ENCODE results near the gene PRG3. TPM values are rescaled to one million over a fixed set of nuclear protein-coding genes. Genes with fewer than 3 reads are reported as not detected.

The PRG3 gene
- total and polyA plus RNA-seq, 9 of the 15 experiments (the other 6 are each of a cell fraction or from before 2014, with no cell fraction given), result 0.18 to 0.55 (median 0.38) TPM; not detected in 6

- in situ Hi-C loops (cut with MboI), result no loop called here
- intact Hi-C loops (cut with micrococcal nuclease), result no loop called here
- BruUV-seq (replicated peaks), result no TSS peak
- Histone ChIP-seq H3K27ac (ENCODE audit: extremely low read depth, low read depth, low read length) (no peak overlapping the region), H3K9me3 (replicated peaks; ENCODE audit: control insufficient read depth, insufficient read depth, low read depth, low read length) (no peaks in the 10 kb centered on the region), H3K4me2 (ENCODE audit: insufficient read depth, low read length) (no peak overlapping the region), H3K36me3 (ENCODE audit: control insufficient read depth, insufficient read depth, low read length) (no peaks in the 10 kb centered on the region), H3K79me2 (ENCODE audit: control insufficient read depth, insufficient read depth, low read length) (no peaks in the 10 kb centered on the region), H3K9ac (ENCODE audit: insufficient read depth in 1 of 2, low read depth in 2 of 2, low read length in 2 of 2) (no peak overlapping the region), H4K20me1 (replicated peaks; ENCODE audit: control insufficient read depth, insufficient read depth, low read length) (no peaks in the 10 kb centered on the region), H2AFZ (ENCODE audit: low read depth, low read length) (no peak overlapping the region), H3K27me3 (ENCODE audit: control insufficient read depth in 2 of 2, insufficient read depth in 2 of 2, low read length in 2 of 2) (no peaks in the 10 kb centered on the region), H3K4me3 (no peak overlapping the region), H3K4me1 (replicated peaks in 1 of 2; ENCODE audit: control insufficient read depth in 2 of 2, insufficient read depth in 2 of 2, low read length in 2 of 2) (peaks cover 39 to 65% of the 10 kb centered on the region in 2 experiments), H3K9me1 (ENCODE audit: control insufficient read depth, insufficient read depth, low read length) (no peaks in the 10 kb centered on the region)
- no peak for DNase-seq (ENCODE audit: extremely low read depth in 1 of 4, low spot score in 3 of 4)
- CTCF ChIA-PET (ENCODE audit: low intra/inter-chr PET ratio), result no interaction called here
- POLR2A ChIA-PET, result interaction anchor here (1.0 to 3.3 kb wide), 2 partner anchors 9 to 11 kb away, joined by 3 to 15 read pairs; no protein-coding TSS in a partner anchor
- FAIRE-seq, result no peak
- no peak for ATAC-seq
- TF ChIP-seq TBP (optimal IDR thresholded peaks at IDR 0.05; ENCODE audit: low read depth, low read length), result no peak
- WGBS (ENCODE audit: insufficient coverage, low coverage, missing lambda C conversion rate), result 65% methylated on average over 3 of the region's 3 CpGs
Measured at GRCh38 chr11:57391111-57391510, 10.2 kb upstream of the PRG3 start.

GRCh38 chr11:57390535-57390934 lies 9.6 kb upstream of the PRG3 start, which contains the start of gene PRG2:
Gene PRG2 (minus strand): TSS chr11:57390650. CDS start chr11:57389944, 706 bp downstream.
- Histone ChIP-seq H3K9ac (ENCODE audit: insufficient read depth in 1 of 2, low read depth in 2 of 2, low read length in 2 of 2) (peak within 1 kb of the TSS in 1 of 2 experiments; percentile 47; a peak in 1 of 4 replicates), H3K36me3 (ENCODE audit: control insufficient read depth, insufficient read depth, low read length) (no peaks in the 10 kb centered on the region), H4K20me1 (replicated peaks; ENCODE audit: control insufficient read depth, insufficient read depth, low read length) (no peaks in the 10 kb centered on the region), H3K4me2 (ENCODE audit: insufficient read depth, low read length) (peak within 1 kb of the TSS; percentile 0; the same call in 1 of the 2 replicates), H3K27ac (ENCODE audit: extremely low read depth, low read depth, low read length) (no peak within 1 kb of the TSS), H3K9me3 (replicated peaks; ENCODE audit: control insufficient read depth, insufficient read depth, low read depth, low read length) (no peaks in the 10 kb centered on the region), H3K9me1 (ENCODE audit: control insufficient read depth, insufficient read depth, low read length) (no peaks in the 10 kb centered on the region), H2AFZ (ENCODE audit: low read depth, low read length) (0 out of 2 replicates have a peak within 1 kb of the TSS, but pooled peaks have one; percentile 33), H3K79me2 (ENCODE audit: control insufficient read depth, insufficient read depth, low read length) (no peaks in the 10 kb centered on the region), H3K4me3 (no peak within 1 kb of the TSS), H3K4me1 (replicated peaks in 1 of 2; ENCODE audit: control insufficient read depth in 2 of 2, insufficient read depth in 2 of 2, low read length in 2 of 2) (peaks cover 33 to 65% of the 10 kb centered on the region in 2 experiments), H3K27me3 (ENCODE audit: control insufficient read depth in 2 of 2, insufficient read depth in 2 of 2, low read length in 2 of 2) (no peaks in the 10 kb centered on the region)
- intact Hi-C loops (cut with micrococcal nuclease) (no loop called here), in situ Hi-C loops (cut with MboI) (no loop called here)
- no TSS peak for BruUV-seq (replicated peaks)
- CTCF ChIA-PET (ENCODE audit: low intra/inter-chr PET ratio), result no interaction called here
- DNase-seq (ENCODE audit: extremely low read depth in 1 of 4, low spot score in 3 of 4) (peak in 1 of 4 experiments; percentile 23), ATAC-seq (peak; percentile 6; the same call in 1 of the 3 replicates), FAIRE-seq (no peak)
- WGBS (ENCODE audit: insufficient coverage, low coverage, missing lambda C conversion rate), result 0% methylated on average over 2 of the region's 2 CpGs
- POLR2A ChIA-PET, result interaction anchor here (1.6 kb wide), 1 partner anchor 9 kb away, joined by 4 read pairs; no protein-coding TSS in a partner anchor
- TF ChIP-seq ZNF444 (CRISPR knock-in tag; IDR thresholded peaks at IDR 0.05), result no peak
- TF ChIP-seq ARID3A (IDR thresholded peaks at IDR 0.05; ENCODE audit: borderline replicate concordance, low read depth, low read length), result no peak
- TF ChIP-seq GATAD2B (IDR thresholded peaks at IDR 0.05; ENCODE audit: borderline replicate concordance), result no peak
- no peak for TF ChIP-seq TFE3 (CRISPR knock-in tag; IDR thresholded peaks at IDR 0.05)
- TF ChIP-seq ATF3 (IDR thresholded peaks at IDR 0.05), result peak; percentile 47; the same call in 1 of the 2 replicates
- no peak for TF ChIP-seq ATF3 (CRISPR knock-in tag; conservative IDR thresholded peaks at IDR 0.05)
- TF ChIP-seq CTBP1 (IDR thresholded peaks at IDR 0.05; ENCODE audit: borderline replicate concordance), result peak; percentile 85
- no peak for TF ChIP-seq BRD4 (IDR thresholded peaks at IDR 0.05)
- TF ChIP-seq GABPA (tag; conservative IDR thresholded peaks at IDR 0.05; ENCODE audit: low read depth), result no peak
- TF ChIP-seq DMBX1 (CRISPR knock-in tag; IDR thresholded peaks at IDR 0.05; ENCODE audit: borderline replicate concordance), result no peak
- TF ChIP-seq RB1 (IDR thresholded peaks at IDR 0.05; ENCODE audit: low read depth), result no peak
- no peak for TF ChIP-seq HMG20B (CRISPR knock-in tag; IDR thresholded peaks at IDR 0.05)

Measured in K562 (cell line).